ENCODE measurements around the gene PLXNB2. TPM values are rescaled to one million over a fixed set of nuclear protein-coding genes. Genes with fewer than 3 reads are reported as not detected.

PLXNB2 gene
- total RNA-seq, 3 donors from 2014 or later: 232 to 318 (median 250) TPM

DNA sequence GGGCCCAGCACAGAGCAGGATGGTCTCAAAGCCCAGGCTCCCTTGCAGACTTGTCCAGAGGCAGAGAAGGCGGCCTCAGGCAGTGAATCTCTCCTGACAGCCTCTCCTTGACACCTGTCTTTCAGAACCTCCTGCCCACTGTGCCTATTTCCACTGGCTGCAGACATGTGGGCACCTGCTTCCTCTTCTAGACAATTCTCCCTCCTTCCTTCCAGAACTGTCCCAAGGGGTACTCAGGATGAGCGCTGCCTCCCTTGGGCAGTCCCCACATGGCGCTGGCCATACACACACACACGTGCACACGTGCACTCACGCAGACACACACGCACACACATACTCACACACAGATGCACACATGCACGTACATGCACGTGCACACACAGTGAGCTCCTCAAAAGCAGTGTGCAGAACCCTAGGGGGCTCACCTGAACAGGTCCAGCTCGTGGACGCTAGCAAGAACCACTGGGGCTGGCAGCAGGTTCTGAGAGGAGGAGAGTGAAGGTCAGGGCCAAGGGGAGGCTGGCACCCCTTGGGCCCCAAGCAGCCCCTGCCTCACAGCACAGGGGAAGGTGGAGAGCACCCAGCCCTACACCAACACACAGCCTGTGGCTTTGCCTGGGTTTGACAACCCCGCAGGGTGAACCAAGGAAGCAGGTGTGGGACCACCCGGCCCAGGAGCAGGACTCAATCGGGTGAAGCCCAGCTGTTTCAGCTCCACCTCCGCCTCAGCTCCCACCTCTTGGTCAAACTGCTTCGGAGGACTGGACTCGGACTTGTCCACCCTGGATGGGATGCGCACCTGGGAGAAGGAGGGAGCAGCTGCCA, 8.1 kb upstream of the PLXNB2 start:
- DNase-seq: peak in 1 of 3 donors; percentile 41
- Histone ChIP-seq H3K36me3 (ENCODE audit: low read depth) (no peaks in the 10 kb centered on the region), H3K4me1 (ENCODE audit: low read depth) (peaks cover 12% of the 10 kb centered on the region), H3K9me3 (no peaks in the 10 kb centered on the region), H3K4me3 (no peak overlapping the region)
- ATAC-seq: no peak
- intact Hi-C loops (cut with DNase I, micrococcal nuclease): no loop called here
- TF ChIP-seq, protein P1, sequence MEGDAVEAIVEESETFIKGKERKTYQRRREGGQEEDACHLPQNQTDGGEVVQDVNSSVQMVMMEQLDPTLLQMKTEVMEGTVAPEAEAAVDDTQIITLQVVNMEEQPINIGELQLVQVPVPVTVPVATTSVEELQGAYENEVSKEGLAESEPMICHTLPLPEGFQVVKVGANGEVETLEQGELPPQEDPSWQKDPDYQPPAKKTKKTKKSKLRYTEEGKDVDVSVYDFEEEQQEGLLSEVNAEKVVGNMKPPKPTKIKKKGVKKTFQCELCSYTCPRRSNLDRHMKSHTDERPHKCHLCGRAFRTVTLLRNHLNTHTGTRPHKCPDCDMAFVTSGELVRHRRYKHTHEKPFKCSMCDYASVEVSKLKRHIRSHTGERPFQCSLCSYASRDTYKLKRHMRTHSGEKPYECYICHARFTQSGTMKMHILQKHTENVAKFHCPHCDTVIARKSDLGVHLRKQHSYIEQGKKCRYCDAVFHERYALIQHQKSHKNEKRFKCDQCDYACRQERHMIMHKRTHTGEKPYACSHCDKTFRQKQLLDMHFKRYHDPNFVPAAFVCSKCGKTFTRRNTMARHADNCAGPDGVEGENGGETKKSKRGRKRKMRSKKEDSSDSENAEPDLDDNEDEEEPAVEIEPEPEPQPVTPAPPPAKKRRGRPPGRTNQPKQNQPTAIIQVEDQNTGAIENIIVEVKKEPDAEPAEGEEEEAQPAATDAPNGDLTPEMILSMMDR (IDR thresholded peaks at IDR 0.05): no peak

- DNase-seq: peak; percentile 89 to 92 (median 90)
- no peak overlapping the region for H3K4me3 ChIP-seq
- peak; percentile 95 for ATAC-seq
- intact Hi-C loops (cut with DNase I, micrococcal nuclease): no loop called here
- no peaks in the 10 kb centered on the region for H3K36me3 ChIP-seq (ENCODE audit: low read depth)
- H3K4me1 ChIP-seq (ENCODE audit: low read depth): peaks cover 12% of the 10 kb centered on the region
- TF ChIP-seq, protein P1 (IDR thresholded peaks at IDR 0.05): no peak
- H3K9me3 ChIP-seq: no peaks in the 10 kb centered on the region
Measured at GRCh38 chr22:50314455-50315288, 7.2 kb upstream of the PLXNB2 start.

DNA sequence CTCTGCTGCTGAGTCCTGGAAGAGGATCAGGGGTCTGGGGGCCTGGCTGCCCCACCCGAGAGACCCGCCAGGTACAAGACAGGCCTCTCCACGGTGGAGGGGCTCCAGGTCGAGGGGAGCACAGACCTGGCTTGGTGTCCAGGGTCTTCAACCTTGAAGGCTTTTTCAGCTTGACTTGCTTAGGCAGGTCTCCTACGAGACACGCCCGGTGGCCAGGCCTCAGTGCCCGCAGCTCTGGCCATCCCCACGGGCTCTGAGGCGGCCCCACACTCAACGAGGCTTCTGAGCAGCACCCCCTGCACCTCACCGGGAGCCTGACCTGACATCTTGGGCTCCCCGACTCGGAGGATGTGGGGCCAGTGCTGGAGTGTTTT, 6.6 kb upstream of the PLXNB2 start:
- DNase-seq: peak in 1 of 3 donors; percentile 56
- H3K4me3 ChIP-seq: no peak overlapping the region
- H3K36me3 ChIP-seq (ENCODE audit: low read depth): no peaks in the 10 kb centered on the region
- no peaks in the 10 kb centered on the region for H3K9me3 ChIP-seq
- ATAC-seq: no peak
- H3K4me1 ChIP-seq (ENCODE audit: low read depth): peaks cover 12% of the 10 kb centered on the region
- TF ChIP-seq, protein P1 (IDR thresholded peaks at IDR 0.05): no peak
- intact Hi-C loops (cut with DNase I, micrococcal nuclease): no loop called here

- intact Hi-C loops (cut with DNase I, micrococcal nuclease): no loop called here
- Histone ChIP-seq H3K9me3 (no peaks in the 10 kb centered on the region), H3K36me3 (ENCODE audit: low read depth) (no peaks in the 10 kb centered on the region), H3K4me1 (ENCODE audit: low read depth) (peaks cover 12% of the 10 kb centered on the region), H3K4me3 (no peak overlapping the region)
- TF ChIP-seq, protein P1 (IDR thresholded peaks at IDR 0.05): no peak
- ATAC-seq: no peak
- peak in 2 of 3 donors; percentile 46 to 61 for DNase-seq
Measured at GRCh38 chr22:50313600-50313999, 6.2 kb upstream of the PLXNB2 start.

DNA sequence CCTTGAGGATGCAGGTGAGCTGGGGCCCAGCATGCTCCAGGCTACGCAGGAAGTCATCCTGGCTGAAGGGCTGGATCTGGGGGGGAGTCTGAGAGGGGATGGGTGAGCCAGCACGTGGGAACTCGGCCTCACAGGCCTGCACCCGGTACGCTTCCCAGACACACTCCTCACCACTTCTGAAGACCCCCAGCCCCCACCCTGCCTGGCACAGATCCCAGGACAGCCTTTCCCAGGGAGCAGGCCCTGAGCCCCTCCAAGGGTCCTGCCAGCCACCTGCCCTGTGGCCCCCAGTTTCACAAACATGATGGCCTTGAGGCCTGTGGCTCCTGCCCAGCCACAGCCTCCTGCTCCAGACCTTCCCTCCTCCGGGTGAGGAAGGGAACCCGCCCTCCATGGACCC, 5.6 kb upstream of the PLXNB2 start:
- DNase-seq: peak in 1 of 3 donors; percentile 50

More for the DNA sequence above, 5.6 kb upstream of the PLXNB2 start:
- H3K4me1 ChIP-seq (ENCODE audit: low read depth): peaks cover 16% of the 10 kb centered on the region
- ATAC-seq: no peak
- H3K4me3 ChIP-seq: no peak overlapping the region
- no peaks in the 10 kb centered on the region for H3K9me3 ChIP-seq
- H3K36me3 ChIP-seq (ENCODE audit: low read depth): no peaks in the 10 kb centered on the region
- TF ChIP-seq, protein P1 (IDR thresholded peaks at IDR 0.05): no peak
- intact Hi-C loops (cut with DNase I, micrococcal nuclease): no loop called here

Data from mucosa of descending colon (tissue), 3 donors.